HUES6 (cell line): ENCODE measurements around the gene MYO16.
"Not testable (repeated sequence)": the region's sequence is repeated elsewhere in the genome, so short reads cannot be mapped to it uniquely, and the experiment has no call there.

Experiments used
- H3K27ac ChIP-seq: 2 replicates; pipeline ENCODE4 v1.7.0; 2013; ENCODE audit warnings: low read depth, mild to moderate bottlenecking, low read length, inconsistent platforms
- H3K27me3 ChIP-seq: 2 replicates; pipeline ENCODE4 v1.6.1; 2013; ENCODE audit warnings: low read length; ENCODE audit not compliant: control insufficient read depth, insufficient read depth
- H3K36me3 ChIP-seq: 2 replicates; pipeline ENCODE4 v1.6.1; 2013; ENCODE audit warnings: low read length; ENCODE audit not compliant: control insufficient read depth, insufficient read depth
- H3K4me1 ChIP-seq: 2 replicates; pipeline ENCODE4 v1.6.1; 2013; ENCODE audit warnings: low read length; ENCODE audit not compliant: control insufficient read depth, insufficient read depth
- H3K4me3 ChIP-seq: 2 replicates; pipeline ENCODE4 v1.5.1; 2013; ENCODE audit warnings: low read depth, low read length
- H3K9ac ChIP-seq: one replicate; pipeline ENCODE4 v1.6.1; 2013; ENCODE audit warnings: mild to moderate bottlenecking, low read length
- H3K9me3 ChIP-seq: 2 replicates; pipeline ENCODE4 v1.6.1; 2013; ENCODE audit warnings: low read depth, low read length; ENCODE audit not compliant: control insufficient read depth, insufficient read depth

The MYO16 gene

DNA sequence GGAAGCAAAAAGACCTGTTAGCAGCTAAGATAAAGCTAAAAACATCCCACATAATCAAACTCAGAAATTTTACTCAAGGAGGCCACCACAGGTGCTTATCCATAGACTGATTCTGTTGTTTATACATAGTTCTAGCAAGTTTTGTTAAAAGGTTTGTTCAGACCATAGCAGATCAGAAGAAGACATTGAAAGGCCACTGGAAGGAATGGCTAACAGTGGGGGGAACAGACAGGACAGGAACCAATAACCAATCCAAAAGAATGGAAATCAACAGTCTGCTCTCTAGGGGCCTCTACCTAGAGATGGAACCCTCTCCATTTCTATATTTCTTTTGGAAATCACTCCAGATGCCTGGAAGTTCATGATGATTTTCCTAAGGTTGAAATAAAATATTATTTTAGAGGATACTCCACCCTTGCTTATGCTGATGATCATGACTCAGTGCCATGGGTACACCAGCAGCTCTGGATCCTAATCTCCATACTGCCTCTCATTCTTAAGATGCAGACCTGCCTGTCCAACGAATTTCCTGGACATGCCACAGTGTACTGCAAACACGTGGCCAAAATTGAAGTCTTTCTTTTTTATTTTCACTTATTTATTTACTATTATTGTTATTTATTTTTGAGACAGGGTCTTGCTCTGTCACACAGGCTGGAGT is 260.0 kb downstream of the MYO16 start:
- Histone ChIP-seq H3K4me1 (no peaks in the 10 kb centered on the region), H3K9ac (no peak overlapping the region), H3K27me3 (no peaks in the 10 kb centered on the region), H3K36me3 (no peaks in the 10 kb centered on the region), H3K27ac (no peak overlapping the region), H3K4me3 (no peak overlapping the region), H3K9me3 (no peaks in the 10 kb centered on the region)

DNA sequence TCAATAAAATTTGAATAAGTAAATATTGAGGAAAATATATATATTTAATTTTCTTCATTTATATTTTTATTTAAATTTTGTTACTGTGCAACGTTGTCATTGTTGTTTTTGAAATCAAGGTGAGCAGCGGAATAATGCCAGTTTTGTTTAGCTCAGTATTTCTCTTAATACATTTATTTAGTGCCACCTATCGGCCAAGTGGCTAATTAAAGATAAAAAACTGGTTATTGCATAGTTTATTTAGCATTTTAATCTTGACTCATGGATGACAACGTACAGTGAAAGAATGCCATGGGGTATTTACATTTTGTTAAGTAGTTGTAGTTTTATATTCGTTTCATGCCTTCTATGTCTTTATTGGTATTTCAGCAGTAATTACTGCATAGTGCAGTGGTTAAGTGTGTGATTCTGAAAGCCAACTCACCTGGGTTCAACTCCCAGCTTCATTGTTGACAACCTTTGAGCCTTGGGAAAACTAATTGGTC is 265.9 kb downstream of the MYO16 start:
- H3K36me3 ChIP-seq = no peaks in the 10 kb centered on the region
- no peak overlapping the region for H3K4me3 ChIP-seq
- no peak overlapping the region for H3K9ac ChIP-seq
- H3K4me1 ChIP-seq = no peaks in the 10 kb centered on the region
- no peaks in the 10 kb centered on the region; the same call in 1 of the 2 replicates for H3K9me3 ChIP-seq
- H3K27ac ChIP-seq = no peak overlapping the region
- H3K27me3 ChIP-seq = no peaks in the 10 kb centered on the region

DNA sequence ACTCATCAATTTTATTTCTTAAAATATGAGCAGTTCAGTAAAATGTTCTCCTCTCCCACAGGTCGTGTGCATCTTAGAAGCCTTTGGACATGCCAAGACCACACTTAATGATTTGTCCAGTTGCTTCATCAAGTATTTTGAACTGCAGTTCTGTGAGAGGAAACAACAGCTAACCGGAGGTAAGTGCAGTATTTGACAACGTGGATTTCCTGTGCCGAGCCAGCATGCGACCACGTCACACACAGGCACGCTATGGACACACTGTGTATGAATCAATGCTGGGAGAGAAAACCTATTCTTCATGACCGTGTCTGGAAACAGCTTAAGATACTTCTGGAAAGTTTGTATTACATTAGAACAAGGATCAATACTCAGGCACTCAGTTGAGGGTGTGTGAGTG is 268.5 kb downstream of the MYO16 start:
- H3K27me3 ChIP-seq = no peaks in the 10 kb centered on the region
- H3K9ac ChIP-seq = no peak overlapping the region
- peaks cover 11% of the 10 kb centered on the region for H3K9me3 ChIP-seq
- no peak overlapping the region for H3K27ac ChIP-seq
- no peaks in the 10 kb centered on the region for H3K4me1 ChIP-seq
- no peaks in the 10 kb centered on the region for H3K36me3 ChIP-seq
- H3K4me3 ChIP-seq = no peak overlapping the region

DNA sequence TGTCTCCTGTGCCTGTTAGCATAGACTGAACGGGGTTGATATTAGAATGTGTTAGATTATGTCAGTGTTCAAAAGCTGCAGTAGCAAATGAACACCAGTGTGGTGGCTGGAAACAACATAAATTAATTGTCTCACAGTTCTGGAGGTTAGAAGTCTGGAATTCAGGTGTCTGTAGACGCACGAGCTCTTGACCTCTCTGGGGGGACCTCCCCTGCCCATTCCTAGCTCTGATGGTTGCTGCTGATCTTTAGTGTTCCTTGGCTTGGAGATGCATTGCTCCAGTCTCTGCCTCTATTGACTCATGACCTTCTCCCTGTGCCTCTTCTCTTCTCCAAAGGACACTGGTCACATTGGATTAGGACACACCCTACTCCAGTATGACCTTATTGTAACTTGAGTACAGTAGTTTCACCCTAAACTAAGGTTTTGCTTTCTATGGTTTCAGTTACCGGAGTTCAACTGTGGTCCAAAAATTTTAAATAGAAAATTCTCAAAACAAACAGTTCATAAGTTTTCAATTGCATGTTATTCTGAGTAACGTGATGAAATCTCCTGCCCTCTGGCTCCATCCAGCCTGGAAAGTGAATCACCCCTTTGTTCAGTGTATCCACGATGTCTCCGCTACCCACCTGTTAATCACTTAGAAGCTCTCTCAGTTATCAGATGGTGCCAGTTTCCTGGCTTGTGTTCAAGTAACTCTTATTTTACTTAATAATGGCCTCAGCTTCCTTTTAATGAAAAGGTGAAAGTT is 273.2 kb downstream of the MYO16 start:
- no peaks in the 10 kb centered on the region for H3K27me3 ChIP-seq
- H3K27ac ChIP-seq = no peak overlapping the region
- H3K9ac ChIP-seq = no peak overlapping the region
- peaks cover 11% of the 10 kb centered on the region for H3K9me3 ChIP-seq
- H3K4me1 ChIP-seq = no peaks in the 10 kb centered on the region
- no peaks in the 10 kb centered on the region for H3K36me3 ChIP-seq
- no peak overlapping the region for H3K4me3 ChIP-seq

DNA sequence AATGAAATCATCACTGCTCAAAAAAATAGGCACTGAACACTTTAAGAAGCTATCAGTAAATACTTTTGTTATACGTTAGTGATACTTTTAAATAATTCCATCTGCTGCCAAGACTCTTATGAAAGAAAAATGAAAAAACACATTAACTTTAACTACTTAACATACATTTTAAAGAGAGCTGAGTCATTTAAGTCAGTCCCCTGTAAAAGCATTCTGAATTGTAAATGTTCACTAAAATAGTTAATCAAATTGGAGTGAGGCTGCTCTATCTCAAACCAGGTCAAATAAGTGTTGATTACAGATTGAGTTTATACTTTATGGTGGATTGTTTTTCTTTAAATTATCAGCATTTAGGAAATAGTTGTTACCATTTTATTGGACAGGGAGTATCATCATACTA is 274.2 kb downstream of the MYO16 start:
- Histone ChIP-seq H3K4me1 (no peaks in the 10 kb centered on the region), H3K9me3 (peaks cover 11% of the 10 kb centered on the region), H3K4me3 (no peak overlapping the region), H3K36me3 (no peaks in the 10 kb centered on the region), H3K27ac (no peak overlapping the region), H3K27me3 (no peaks in the 10 kb centered on the region), H3K9ac (no peak overlapping the region)

DNA sequence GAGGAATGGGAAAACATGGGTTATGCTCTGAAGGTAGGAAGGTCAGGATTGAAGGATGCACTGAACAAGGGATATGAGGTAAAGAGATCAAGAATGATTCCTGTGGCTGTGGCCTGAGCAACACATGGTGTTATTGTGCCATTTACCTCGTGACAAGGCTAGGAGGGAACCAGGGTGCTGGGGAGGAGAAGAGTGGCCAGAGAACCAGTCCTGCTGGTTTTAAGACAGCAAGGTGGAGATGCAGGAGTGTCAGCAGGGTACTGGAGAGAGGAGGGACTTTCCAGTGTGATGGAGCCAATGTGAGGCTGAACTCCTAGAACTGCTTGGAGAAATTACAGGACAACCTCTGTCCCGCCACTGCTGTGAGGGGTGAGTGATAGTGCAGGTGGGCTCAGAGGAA is 282.4 kb downstream of the MYO16 start:
- H3K4me3 ChIP-seq = no peak overlapping the region
- no peak overlapping the region for H3K9ac ChIP-seq
- H3K36me3 ChIP-seq = no peaks in the 10 kb centered on the region
- H3K27ac ChIP-seq = no peak overlapping the region
- H3K9me3 ChIP-seq = no peaks in the 10 kb centered on the region
- no peaks in the 10 kb centered on the region for H3K27me3 ChIP-seq
- peaks cover 10% of the 10 kb centered on the region for H3K4me1 ChIP-seq

DNA sequence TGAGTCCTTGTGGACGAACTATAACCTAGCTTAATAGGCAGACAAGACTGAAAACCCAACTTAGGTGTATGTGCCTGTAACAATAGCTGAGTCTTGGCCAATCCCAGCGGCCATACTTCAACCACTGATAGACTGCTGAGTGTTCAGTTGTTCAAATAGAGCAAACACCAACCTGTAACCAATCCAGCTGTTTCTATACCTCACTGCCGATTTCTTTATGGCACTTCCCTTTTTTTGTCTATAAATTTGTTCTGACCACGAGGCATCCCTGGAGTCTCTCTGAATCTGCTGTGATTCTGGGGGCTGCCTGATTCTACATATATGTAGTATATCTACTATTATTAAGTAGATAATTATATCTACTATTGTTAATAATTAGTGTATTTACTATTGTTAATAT is 284.3 kb downstream of the MYO16 start:
- H3K27ac ChIP-seq, H3K27me3 ChIP-seq, H3K9me3 ChIP-seq, H3K4me3 ChIP-seq, H3K36me3 ChIP-seq, H3K9ac ChIP-seq: not testable (repeated sequence)
- peaks cover 10% of the 10 kb centered on the region for H3K4me1 ChIP-seq

DNA sequence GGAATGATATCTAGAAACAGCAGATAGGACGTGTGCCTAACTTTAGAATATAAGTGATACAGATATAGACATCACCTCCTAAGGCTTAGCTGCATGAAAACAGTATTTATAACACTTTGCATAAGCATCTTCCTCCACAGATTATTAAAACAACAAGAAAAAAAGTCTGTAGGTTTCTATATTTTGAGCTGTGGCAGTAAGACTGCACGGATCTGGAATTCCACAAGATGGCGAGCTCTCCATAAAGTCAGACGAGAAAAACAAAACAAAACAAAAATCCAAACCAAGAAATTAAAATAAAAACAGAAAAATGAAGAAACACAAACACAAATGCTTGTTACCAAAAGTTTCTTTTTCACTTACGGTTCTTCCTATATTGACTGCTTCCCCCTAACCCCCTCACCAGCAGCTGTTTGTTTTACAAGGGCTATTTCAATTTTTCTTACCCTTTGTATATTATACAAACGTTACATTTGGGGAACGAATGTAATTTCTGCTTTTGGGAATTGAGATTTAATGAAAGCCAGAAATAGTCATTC is 285.8 kb downstream of the MYO16 start:
- Histone ChIP-seq H3K27me3 (no peaks in the 10 kb centered on the region), H3K27ac (peak overlapping the region; percentile 62; the same call in 1 of the 2 replicates), H3K4me3 (no peak overlapping the region)

DNA sequence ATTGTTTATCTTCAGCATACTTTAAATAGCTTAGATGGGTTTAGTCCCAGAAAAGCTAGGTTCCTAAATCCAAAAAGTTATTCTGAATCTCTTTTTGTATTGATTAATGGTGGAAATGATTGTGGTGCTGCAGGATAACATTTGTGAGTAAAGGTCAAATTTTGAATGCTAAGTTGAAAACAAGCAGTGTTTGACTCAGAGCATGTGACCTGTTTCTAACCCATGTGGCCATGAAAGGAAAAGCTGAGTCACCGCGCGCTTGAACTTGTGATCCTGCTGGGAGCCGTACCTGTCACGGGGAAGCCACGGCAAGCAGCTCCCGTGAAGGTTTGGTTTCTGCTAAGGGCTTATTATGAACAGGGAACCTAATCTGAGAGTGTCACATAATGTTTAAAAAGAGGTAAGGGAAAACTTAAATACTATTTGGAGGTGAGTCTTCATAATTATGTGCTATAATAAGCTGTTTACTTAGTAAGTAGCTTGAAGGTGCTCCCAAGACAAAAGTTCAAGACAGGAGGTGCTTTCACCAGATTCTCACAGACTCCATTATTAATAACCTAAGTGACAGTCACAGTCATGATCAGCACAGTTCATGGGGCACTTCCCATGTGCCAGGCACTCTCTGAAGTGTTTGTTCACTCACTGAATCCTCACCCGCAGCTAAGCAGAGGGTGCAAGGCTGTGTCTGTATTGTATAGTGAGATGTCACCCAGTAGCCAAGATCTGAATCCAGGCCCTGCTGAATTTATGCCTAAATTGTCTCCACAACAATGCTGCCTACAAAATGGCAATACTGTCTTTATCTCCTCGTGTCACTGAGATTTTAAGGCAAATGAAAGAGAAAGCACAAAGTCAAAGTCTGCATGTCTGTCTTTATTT is 286.5 kb downstream of the MYO16 start:
- H3K9ac ChIP-seq = no peak overlapping the region
- H3K9me3 ChIP-seq = no peaks in the 10 kb centered on the region
- H3K4me1 ChIP-seq = peaks cover 10% of the 10 kb centered on the region
- H3K4me3 ChIP-seq = no peak overlapping the region
- H3K36me3 ChIP-seq = no peaks in the 10 kb centered on the region
- H3K27ac ChIP-seq = peak overlapping the region; percentile 62; the same call in 1 of the 2 replicates
- no peaks in the 10 kb centered on the region for H3K27me3 ChIP-seq

More for the DNA sequence above, 285.8 kb downstream of the MYO16 start:
- Histone ChIP-seq H3K9ac (no peak overlapping the region), H3K9me3 (no peaks in the 10 kb centered on the region), H3K36me3 (no peaks in the 10 kb centered on the region), H3K4me1 (peaks cover 10% of the 10 kb centered on the region)

DNA sequence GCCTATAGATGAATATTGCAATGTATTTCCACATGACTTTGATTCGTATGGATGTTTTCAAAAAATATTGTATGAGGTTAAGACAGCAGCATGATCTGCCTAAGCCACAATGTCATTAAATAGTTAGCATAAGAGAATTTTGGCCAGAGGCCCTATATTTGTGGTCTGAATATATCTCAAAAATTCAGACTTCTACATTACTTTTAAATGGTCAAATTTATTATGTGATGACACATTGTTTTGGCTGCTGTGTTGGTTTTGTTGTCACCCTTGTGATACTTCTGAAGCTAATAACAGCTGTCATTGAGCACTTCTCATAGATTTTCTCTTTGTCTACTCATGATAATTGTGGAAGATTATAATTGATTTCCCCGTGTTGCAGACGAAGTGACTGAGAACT is 288.2 kb downstream of the MYO16 start:
- Histone ChIP-seq H3K9ac (no peak overlapping the region), H3K36me3 (no peaks in the 10 kb centered on the region), H3K9me3 (no peaks in the 10 kb centered on the region), H3K4me3 (no peak overlapping the region), H3K27me3 (no peaks in the 10 kb centered on the region), H3K4me1 (peaks cover 10% of the 10 kb centered on the region), H3K27ac (no peak overlapping the region)
